ENCODE data around the gene CSKMT. TPM values are rescaled to one million over a fixed set of nuclear protein-coding genes. Genes with fewer than 3 reads are reported as not detected.

CSKMT gene
- total and polyA plus RNA-seq, 7 experiments from 2014 or later, result 2.5 to 29.3 (median 15.8) TPM

GRCh38 chr11:62645946-62646824 is 18.9 kb upstream of the CSKMT start, which contains the start of gene GANAB:
TSS of gene GANAB (minus strand) at chr11:62646613. CDS start at chr11:62646599, 14 bp downstream.
- Mint-ChIP-seq H3K9me3 (no peaks in the 10 kb centered on the region), H3K27ac (peak within 1 kb of the TSS; percentile 92 to 98 (median 96)), H3K36me3 (peaks cover 0 to 21% (median 0%) of the 10 kb centered on the region in 5 donors), H3K4me1 (peaks cover 6 to 44% (median 37%) of the 10 kb centered on the region in 7 donors), H3K27me3 (no peaks in the 10 kb centered on the region), H3K4me3 (peak within 1 kb of the TSS; percentile 94 to 99 (median 98))
- peak; percentile 89 to 99 (median 97) for DNase-seq
- peak within 1 kb of the TSS; percentile 97 for H3K27ac ChIP-seq (ENCODE audit: low read depth, low read length)
- H3K9me3 ChIP-seq (ENCODE audit: control insufficient read depth in 2 of 3, low read length in 3 of 3), result no peaks in the 10 kb centered on the region
- intact Hi-C loops (cut with micrococcal nuclease), result loop anchor here (1.0 to 2.0 kb wide), 12 partner anchors 7 to 81 kb away; partner anchors contain the start of genes C11orf98 (in 2 of the 2), CSKMT (in 2 of the 2), EML3 (in 2 of the 2) and HNRNPUL2 (in 2 of the 2)
- peaks cover 6 to 25% of the 10 kb centered on the region in 2 donors for H3K4me1 ChIP-seq (ENCODE audit: control insufficient read depth in 2 of 2, insufficient read depth in 2 of 2, low read length in 2 of 2)
- POLR2A ChIA-PET, result interaction anchor here (0.6 to 21.6 kb wide), 27 partner anchors 9 to 1621 kb away, joined by 3 to 332 read pairs (median 5); partner anchors contain the start of genes B3GAT3, BSCL2, C11orf98 and CSKMT
- ATAC-seq, result peak; percentile 99
- peak within 1 kb of the TSS; percentile 84 for H3K4me3 ChIP-seq (ENCODE audit: low read length)
- H3K27me3 ChIP-seq (ENCODE audit: control insufficient read depth in 2 of 2, insufficient read depth in 2 of 2, low read length in 2 of 2), result no peaks in the 10 kb centered on the region
- CTCF ChIA-PET, result interaction anchor here (0.7 to 1.0 kb wide), 3 partner anchors 9 to 23 kb away, joined by 3 to 4 read pairs (median 3); partner anchors contain the start of genes C11orf98 and CSKMT
- peaks cover 0 to 37% (median 4%) of the 10 kb centered on the region in 3 experiments for H3K36me3 ChIP-seq (ENCODE audit: control insufficient read depth in 2 of 3, insufficient read depth in 3 of 3, low read length in 3 of 3)

GRCh38 chr11:62646825-62647608 is 18.1 kb upstream of the CSKMT start:
- H3K27ac ChIP-seq (ENCODE audit: low read depth, low read length), result peak overlapping the region; percentile 97
- Mint-ChIP-seq H3K9me3 (no peaks in the 10 kb centered on the region), H3K27ac (peak overlapping the region; percentile 92 to 98 (median 96)), H3K27me3 (no peaks in the 10 kb centered on the region), H3K4me1 (peaks cover 6 to 44% (median 36%) of the 10 kb centered on the region in 7 donors), H3K4me3 (peak overlapping the region; percentile 94 to 99 (median 98)), H3K36me3 (peaks cover 0 to 21% (median 0%) of the 10 kb centered on the region in 5 donors)
- ChIA-PET POLR2A (interaction anchor here (0.6 to 21.6 kb wide), 22 partner anchors 8 to 209 kb away, joined by 3 to 332 read pairs (median 6); partner anchors contain the start of genes B3GAT3, BSCL2, C11orf98 and CSKMT), CTCF (interaction anchor here (1.0 to 2.2 kb wide), 3 partner anchors 8 to 34 kb away, joined by 4 to 6 read pairs (median 5); partner anchors contain the start of genes EML3 and ROM1)
- peaks cover 13 to 28% of the 10 kb centered on the region in 2 donors for H3K4me1 ChIP-seq (ENCODE audit: control insufficient read depth in 2 of 2, insufficient read depth in 2 of 2, low read length in 2 of 2)
- no peaks in the 10 kb centered on the region for H3K27me3 ChIP-seq (ENCODE audit: control insufficient read depth in 2 of 2, insufficient read depth in 2 of 2, low read length in 2 of 2)
- no peak for ATAC-seq
- intact Hi-C loops (cut with micrococcal nuclease), result loop anchor here (1.0 to 2.0 kb wide), 11 partner anchors 18 to 80 kb away; partner anchors contain the start of genes C11orf98 (in 2 of the 2), CSKMT (in 2 of the 2), EML3 (in 2 of the 2) and HNRNPUL2 (in 2 of the 2)
- DNase-seq, result no peak
- peak overlapping the region; percentile 84 for H3K4me3 ChIP-seq (ENCODE audit: low read length)
- H3K9me3 ChIP-seq (ENCODE audit: control insufficient read depth in 2 of 3, low read length in 3 of 3), result no peaks in the 10 kb centered on the region
- peaks cover 0 to 37% (median 4%) of the 10 kb centered on the region in 3 experiments for H3K36me3 ChIP-seq (ENCODE audit: control insufficient read depth in 2 of 3, insufficient read depth in 3 of 3, low read length in 3 of 3)

GRCh38 chr11:62647609-62648005 is 17.5 kb upstream of the CSKMT start:
- H3K4me1 ChIP-seq (ENCODE audit: control insufficient read depth in 2 of 2, insufficient read depth in 2 of 2, low read length in 2 of 2), result peaks cover 18 to 33% of the 10 kb centered on the region in 2 donors
- ChIA-PET CTCF (interaction anchor here (0.8 to 2.2 kb wide), 4 partner anchors 10 to 58 kb away, joined by 3 to 6 read pairs (median 4); partner anchors contain the start of genes EML3 and ROM1), POLR2A (interaction anchor here (0.7 to 21.6 kb wide), 10 partner anchors 12 to 60 kb away, joined by 3 to 332 read pairs (median 18); partner anchors contain the start of genes BSCL2, C11orf98, CSKMT and GNG3)
- Mint-ChIP-seq H3K27me3 (no peaks in the 10 kb centered on the region), H3K36me3 (peaks cover 0 to 20% (median 0%) of the 10 kb centered on the region in 5 donors), H3K4me3 (peak overlapping the region in 1 of 10 donors; percentile 12), H3K9me3 (no peaks in the 10 kb centered on the region), H3K27ac (peak overlapping the region in 1 of 9 donors; percentile 48), H3K4me1 (peaks cover 12 to 47% (median 42%) of the 10 kb centered on the region in 7 donors)
- H3K27ac ChIP-seq (ENCODE audit: low read depth, low read length), result no peak overlapping the region
- peaks cover 0 to 37% (median 4%) of the 10 kb centered on the region in 3 experiments for H3K36me3 ChIP-seq (ENCODE audit: control insufficient read depth in 2 of 3, insufficient read depth in 3 of 3, low read length in 3 of 3)
- H3K9me3 ChIP-seq (ENCODE audit: control insufficient read depth in 2 of 3, low read length in 3 of 3), result no peaks in the 10 kb centered on the region
- H3K4me3 ChIP-seq (ENCODE audit: low read length), result no peak overlapping the region
- DNase-seq (no peak), ATAC-seq (no peak)
- H3K27me3 ChIP-seq (ENCODE audit: control insufficient read depth in 2 of 2, insufficient read depth in 2 of 2, low read length in 2 of 2), result no peaks in the 10 kb centered on the region
- intact Hi-C loops (cut with micrococcal nuclease), result loop anchor here in 1 of 2 donors (2.0 kb wide), 4 partner anchors 17 to 55 kb away; partner anchors contain the start of genes C11orf98, CSKMT, EML3 and MTA2

- H3K4me3 ChIP-seq (ENCODE audit: low read length), result no peak overlapping the region
- Mint-ChIP-seq H3K27me3 (no peaks in the 10 kb centered on the region), H3K4me1 (peaks cover 14 to 47% (median 44%) of the 10 kb centered on the region in 7 donors), H3K9me3 (peaks cover 0 to 2% (median 0%) of the 10 kb centered on the region in 11 donors), H3K4me3 (no peak overlapping the region), H3K36me3 (peaks cover 0 to 17% (median 0%) of the 10 kb centered on the region in 5 donors), H3K27ac (no peak overlapping the region)
- no peaks in the 10 kb centered on the region for H3K27me3 ChIP-seq (ENCODE audit: control insufficient read depth in 2 of 2, insufficient read depth in 2 of 2, low read length in 2 of 2)
- POLR2A ChIA-PET, result interaction anchor here (0.7 to 21.6 kb wide), 12 partner anchors 10 to 193 kb away, joined by 3 to 332 read pairs (median 10); partner anchors contain the start of genes B3GAT3, BSCL2, C11orf98 and CSKMT
- no peaks in the 10 kb centered on the region for H3K9me3 ChIP-seq (ENCODE audit: control insufficient read depth in 2 of 3, low read length in 3 of 3)
- no peak overlapping the region for H3K27ac ChIP-seq (ENCODE audit: low read depth, low read length)
- ATAC-seq (no peak), DNase-seq (no peak)
- peaks cover 0 to 39% (median 3%) of the 10 kb centered on the region in 3 experiments for H3K36me3 ChIP-seq (ENCODE audit: control insufficient read depth in 2 of 3, insufficient read depth in 3 of 3, low read length in 3 of 3)
- intact Hi-C loops (cut with micrococcal nuclease), result no loop called here
- CTCF ChIA-PET, result interaction anchor here (0.8 to 2.2 kb wide), 5 partner anchors 11 to 58 kb away, joined by 3 to 6 read pairs (median 3); partner anchors contain the start of genes C11orf98, CSKMT, EML3 and ROM1
- peaks cover 19 to 33% of the 10 kb centered on the region in 2 donors for H3K4me1 ChIP-seq (ENCODE audit: control insufficient read depth in 2 of 2, insufficient read depth in 2 of 2, low read length in 2 of 2)
Observed at GRCh38 chr11:62648185-62648966, 16.7 kb upstream of the CSKMT start.

GRCh38 chr11:62648967-62649364 is 16.1 kb upstream of the CSKMT start:
- intact Hi-C loops (cut with micrococcal nuclease), result no loop called here
- ChIA-PET CTCF (interaction anchor here (1.1 to 2.2 kb wide), 2 partner anchors 16 to 36 kb away, joined by 3 to 6 read pairs; partner anchors contain the start of genes C11orf98, CSKMT, EML3 and ROM1), POLR2A (interaction anchor here (0.9 to 21.6 kb wide), 10 partner anchors 9 to 192 kb away, joined by 3 to 332 read pairs (median 7); partner anchors contain the start of genes B3GAT3, C11orf98, CSKMT and HNRNPUL2)
- ATAC-seq (no peak), DNase-seq (no peak)
- Mint-ChIP-seq H3K27ac (peak overlapping the region in 2 of 9 donors; percentile 14 to 55), H3K36me3 (peaks cover 0 to 16% (median 0%) of the 10 kb centered on the region in 5 donors), H3K9me3 (peaks cover 0 to 5% (median 0%) of the 10 kb centered on the region in 11 donors), H3K27me3 (no peaks in the 10 kb centered on the region), H3K4me1 (peaks cover 17 to 51% (median 47%) of the 10 kb centered on the region in 7 donors), H3K4me3 (no peak overlapping the region)
- Histone ChIP-seq H3K36me3 (ENCODE audit: control insufficient read depth in 2 of 3, insufficient read depth in 3 of 3, low read length in 3 of 3) (peaks cover 0 to 33% (median 0%) of the 10 kb centered on the region in 3 experiments), H3K27me3 (ENCODE audit: control insufficient read depth in 2 of 2, insufficient read depth in 2 of 2, low read length in 2 of 2) (no peaks in the 10 kb centered on the region), H3K9me3 (ENCODE audit: control insufficient read depth in 2 of 3, low read length in 3 of 3) (no peaks in the 10 kb centered on the region), H3K4me1 (ENCODE audit: control insufficient read depth in 2 of 2, insufficient read depth in 2 of 2, low read length in 2 of 2) (peaks cover 19 to 33% of the 10 kb centered on the region in 2 donors), H3K27ac (ENCODE audit: low read depth, low read length) (no peak overlapping the region), H3K4me3 (ENCODE audit: low read length) (no peak overlapping the region)
